Keratinocyte (primary cell): Measurements from ENCODE around the gene SMYD3. TPM values are rescaled to one million over a fixed set of nuclear protein-coding genes. Genes with fewer than 3 reads are reported as not detected.

ENCODE experiments used
- DNase-seq: peaks from one replicate; pipeline ENCODE4 v3.0.0-alpha.2; 2011; ENCODE audit warnings: low read depth, missing footprints, low spot score
- FAIRE-seq: peaks from 2 replicates; lab custom pipeline; 2011; peaks lifted over from hg19 to GRCh38; lab: Jason Lieb, UNC
- H2AFZ ChIP-seq: 2 replicates; pipeline ENCODE4 v1.6.0; 2012; ENCODE audit warnings: low read length, control low read depth, inconsistent platforms; ENCODE audit not compliant: control insufficient read depth
- H3K27ac ChIP-seq: 2 replicates; pipeline ENCODE4 v1.5.1; 2011; ENCODE audit warnings: low read length; ENCODE audit not compliant: control insufficient read depth, insufficient read depth
- H3K27me3 ChIP-seq: 3 replicates; pipeline ENCODE4 v1.6.0; 2011; ENCODE audit warnings: low read length; ENCODE audit not compliant: control insufficient read depth, insufficient read depth; ENCODE audit errors: extremely low read depth
- H3K36me3 ChIP-seq, 2 experiments: 2 replicates in 1 of 2; 3 replicates in 1 of 2; pipeline ENCODE4 v1.5.1; 2011; ENCODE audit warnings: low read length in 2 of 2, mild to moderate bottlenecking in 1 of 2; ENCODE audit not compliant: control insufficient read depth in 2 of 2, insufficient read depth in 2 of 2; ENCODE audit errors: extremely low read depth in 1 of 2
- H3K4me1 ChIP-seq: 3 replicates; pipeline ENCODE4 v1.5.1; 2011; ENCODE audit warnings: low read length; ENCODE audit not compliant: control insufficient read depth, insufficient read depth; ENCODE audit errors: extremely low read depth
- H3K4me2 ChIP-seq: 3 replicates; pipeline ENCODE4 v1.6.0; 2011; ENCODE audit warnings: low read depth, low read length; ENCODE audit not compliant: control insufficient read depth, insufficient read depth; ENCODE audit errors: extremely low read depth
- H3K4me3 ChIP-seq, 3 experiments: fragments of 200-600 bp in 1 of 3; sonication (generic) in 1 of 3; 2 replicates in 2 of 3; 3 replicates in 1 of 3; pipeline ENCODE4 v1.5.1; 2011 to 2016; ENCODE audit warnings: low read length in 3 of 3, mild to moderate bottlenecking in 3 of 3, control low read depth in 2 of 3, inconsistent platforms in 1 of 3, low read depth in 1 of 3, mixed read lengths in 1 of 3, mixed run types in 1 of 3, moderate library complexity in 1 of 3; ENCODE audit not compliant: control insufficient read depth in 2 of 3, insufficient read depth in 2 of 3; ENCODE audit errors: extremely low read depth in 1 of 3
- H3K79me2 ChIP-seq: 2 replicates; pipeline ENCODE4 v1.6.0; 2012; ENCODE audit warnings: low read length; ENCODE audit not compliant: control insufficient read depth, insufficient read depth
- H3K9ac ChIP-seq: 3 replicates; pipeline ENCODE4 v1.6.0; 2011; ENCODE audit warnings: low read length; ENCODE audit not compliant: control insufficient read depth, insufficient read depth; ENCODE audit errors: extremely low read depth
- H3K9me1 ChIP-seq: 3 replicates; pipeline ENCODE4 v1.6.0; 2011; ENCODE audit warnings: low read length; ENCODE audit not compliant: control insufficient read depth, insufficient read depth; ENCODE audit errors: extremely low read depth
- H3K9me3 ChIP-seq: 2 replicates; pipeline ENCODE4 v1.5.1; 2012; ENCODE audit warnings: low read depth, low read length; ENCODE audit not compliant: control insufficient read depth
- H4K20me1 ChIP-seq: 3 replicates; pipeline ENCODE4 v1.6.0; 2011; ENCODE audit warnings: low read length; ENCODE audit not compliant: control insufficient read depth, insufficient read depth; ENCODE audit errors: extremely low read depth
- CTCF ChIP-seq, 3 experiments: IDR thresholded peaks in 1 of 3; conservative IDR thresholded peaks in 1 of 3; optimal IDR thresholded peaks in 1 of 3; 2 replicates in 2 of 3; 3 replicates in 1 of 3; pipeline versions ENCODE3 to v1.5.1; 2011; ENCODE audit warnings: low read length in 3 of 3, mild to moderate bottlenecking in 3 of 3, moderate library complexity in 2 of 3, control low read depth in 1 of 3, inconsistent platforms in 1 of 3; ENCODE audit not compliant: insufficient read depth in 2 of 3; ENCODE audit errors: extremely low read depth in 1 of 3
- EZH2 ChIP-seq: IDR thresholded peaks from one replicate; pipeline ENCODE4 v1.6.1; 2012; ENCODE audit warnings: inconsistent platforms, mild to moderate bottlenecking, low read length, moderate library complexity
- dilution Hi-C: fragments of 300-500 bp; cut with MboI; formaldehyde crosslinking; loops from one replicate; pipeline ENCODE4 v1.7.0; 2020; ENCODE audit warnings: low sequenced_read_pairs; ENCODE audit not compliant: extremely low pct_ligation_motif_present
- polyA plus RNA-seq, 5 experiments: library from polyadenylated mRNA; depleted of rRNA in 3 of 5; stranded (reverse) in 3 of 5; stranded (forward) in 1 of 5; unstranded in 1 of 5; fragments of >200 nt; gene quantifications; 1 replicate in 1 of 5; 2 replicates in 3 of 5; 3 replicates in 1 of 5; pipeline versions ENCODE4 v1.2.1 to v1.2.3, GENCODE V29; 2011 to 2012; ENCODE audit warnings: missing spikeins in 2 of 5, low read depth in 1 of 5, low replicate concordance in 1 of 5

The SMYD3 gene
- polyA plus RNA-seq, 1 donor (not counting 4 experiments of a cell fraction or from before 2014, with no cell fraction given) = 31.0 TPM

DNA sequence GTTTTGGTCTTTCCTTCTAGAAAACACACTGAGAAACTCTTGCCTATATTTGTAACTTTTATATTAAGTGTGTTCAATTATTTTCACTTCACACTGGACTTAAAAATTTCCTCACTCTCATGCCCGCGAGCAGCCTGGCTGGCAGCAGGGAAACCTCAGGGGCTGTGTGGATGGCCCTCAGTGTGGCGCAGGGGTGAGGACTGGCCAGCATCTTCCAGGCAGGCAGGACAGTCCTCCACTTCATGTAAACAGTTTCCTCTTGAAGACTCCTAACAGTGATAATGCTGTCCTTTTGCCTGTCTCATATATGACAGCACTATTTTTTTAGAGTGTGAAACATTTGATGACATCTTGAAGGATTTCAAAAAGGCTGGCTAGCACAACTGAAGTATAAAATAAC lies 733.7 kb downstream of the SMYD3 start:
- FAIRE-seq (no peak), DNase-seq (no peak)
- H4K20me1 ChIP-seq = no peaks in the 10 kb centered on the region
- no peaks in the 10 kb centered on the region for H3K4me1 ChIP-seq
- H3K4me3 ChIP-seq = no peak overlapping the region
- no peaks in the 10 kb centered on the region for H3K9me1 ChIP-seq
- no peak overlapping the region for H2AFZ ChIP-seq
- no peak overlapping the region for H3K4me2 ChIP-seq
- no peaks in the 10 kb centered on the region for H3K79me2 ChIP-seq
- H3K36me3 ChIP-seq = no peaks in the 10 kb centered on the region
- H3K27me3 ChIP-seq = no peaks in the 10 kb centered on the region
- dilution Hi-C loops = no loop called here
- no peaks in the 10 kb centered on the region for H3K9me3 ChIP-seq
- no peak overlapping the region for H3K27ac ChIP-seq
- TF ChIP-seq CTCF (optimal IDR thresholded peaks at IDR 0.05 in 1 of 3, IDR thresholded peaks at IDR 0.05 in 1 of 3, conservative IDR thresholded peaks at IDR 0.05 in 1 of 3; ENCODE audit: extremely low read depth in 1 of 3, insufficient read depth in 2 of 3, low read length in 3 of 3) (no peak), EZH2 (no peak)
- H3K9ac ChIP-seq = no peak overlapping the region

DNA sequence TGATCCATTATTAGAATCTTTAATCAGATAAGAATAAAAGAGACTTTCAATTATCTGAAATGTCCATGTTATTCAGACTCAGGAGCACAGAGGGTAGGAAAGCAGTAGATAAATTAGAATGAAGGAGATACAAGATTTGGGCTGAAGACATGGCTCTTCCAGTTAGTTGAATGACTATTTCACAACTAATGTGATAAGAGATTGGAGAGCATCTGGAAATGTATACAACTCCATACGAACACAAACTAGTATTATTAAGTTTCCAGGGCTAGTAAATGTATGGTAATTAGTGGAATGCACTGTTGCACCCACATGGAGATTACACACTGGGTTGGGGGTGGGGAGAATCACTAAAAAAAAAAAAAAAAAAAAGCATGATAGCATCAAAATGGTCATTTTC lies 734.3 kb downstream of the SMYD3 start:
- Histone ChIP-seq H3K79me2 (no peaks in the 10 kb centered on the region), H3K4me2 (no peak overlapping the region), H2AFZ (no peak overlapping the region), H3K36me3 (no peaks in the 10 kb centered on the region), H3K9me1 (no peaks in the 10 kb centered on the region), H4K20me1 (no peaks in the 10 kb centered on the region), H3K4me1 (no peaks in the 10 kb centered on the region), H3K27me3 (no peaks in the 10 kb centered on the region), H3K4me3 (no peak overlapping the region), H3K9ac (no peak overlapping the region), H3K27ac (no peak overlapping the region), H3K9me3 (no peaks in the 10 kb centered on the region)
- no peak for FAIRE-seq
- no peak for TF ChIP-seq EZH2
- no peak for TF ChIP-seq CTCF (optimal IDR thresholded peaks at IDR 0.05 in 1 of 3, IDR thresholded peaks at IDR 0.05 in 1 of 3, conservative IDR thresholded peaks at IDR 0.05 in 1 of 3; ENCODE audit: extremely low read depth in 1 of 3, insufficient read depth in 2 of 3, low read length in 3 of 3)
- no peak for DNase-seq
- dilution Hi-C loops = no loop called here
